ENCODE data around the gene PHF5A.

GRCh38 chr22:41500303-41500702, 31.8 kb upstream of the PHF5A start:
- TF ChIP-seq CTCF (IDR thresholded peaks at IDR 0.05 in 4 of 5, conservative IDR thresholded peaks at IDR 0.05 in 1 of 5), result no peak
- no peak for TF ChIP-seq POLR2A (IDR thresholded peaks at IDR 0.05)
